H1 (cell line): ENCODE results near the gene PTPN18. TPM values are rescaled to one million over a fixed set of nuclear protein-coding genes. Genes with fewer than 3 reads are reported as not detected.

Source experiments
- CTCF ChIA-PET: fragments of 300-600 bp; sonication (Branson Sonifier 250); formaldehyde crosslinking; loops from one replicate; lab custom pipeline; 2021; ENCODE audit not compliant: partially characterized antibody; lab: Charles Lee
- POLR2A ChIA-PET: fragments of 300-600 bp; sonication (Branson Sonifier 250); formaldehyde crosslinking; loops from one replicate; lab custom pipeline; 2021; ENCODE audit warnings: inconsistent platforms; ENCODE audit not compliant: partially characterized antibody; lab: Charles Lee
- DNase-seq, 2 experiments: peaks; one replicate each; pipeline versions ENCODE4 v3.0.0 to v3.0.0-alpha.2; 2010 to 2022; ENCODE audit warnings: low spot score in 2 of 2, low read depth in 1 of 2, mixed read lengths in 1 of 2
- FAIRE-seq: peaks from 2 replicates; lab custom pipeline; 2011; peaks lifted over from hg19 to GRCh38; lab: Jason Lieb, UNC
- H2AFZ ChIP-seq: 2 replicates; pipeline ENCODE4 v1.8.1; 2012; ENCODE audit warnings: low read length, inconsistent platforms
- H2AK5ac ChIP-seq: 2 replicates; pipeline ENCODE4 v1.6.1; 2013; ENCODE audit warnings: low read depth, low read length
- H2BK120ac ChIP-seq: replicated peaks from 2 replicates; pipeline ENCODE3; 2013; ENCODE audit warnings: low read depth, low read length, inconsistent platforms
- H2BK12ac ChIP-seq: 2 replicates; pipeline ENCODE4 v1.6.1; 2013; ENCODE audit warnings: low read depth, low read length
- H2BK15ac ChIP-seq: 2 replicates; pipeline ENCODE4 v1.6.1; 2013; ENCODE audit warnings: low read length
- H2BK20ac ChIP-seq: 2 replicates; pipeline ENCODE4 v1.6.1; 2013; ENCODE audit warnings: low read length
- H2BK5ac ChIP-seq: 2 replicates; pipeline ENCODE4 v1.6.1; 2013; ENCODE audit warnings: low read depth, low read length
- H3K14ac ChIP-seq: 2 replicates; pipeline ENCODE4 v1.6.1; 2013; ENCODE audit warnings: inconsistent platforms; ENCODE audit not compliant: insufficient read length
- H3K18ac ChIP-seq: 2 replicates; pipeline ENCODE4 v1.6.1; 2013; ENCODE audit warnings: low read length; ENCODE audit errors: extremely low read depth
- H3K23ac ChIP-seq: 2 replicates; pipeline ENCODE4 v1.6.1; 2013; ENCODE audit warnings: inconsistent platforms; ENCODE audit not compliant: insufficient read length
- H3K23me2 ChIP-seq: 2 replicates; pipeline ENCODE4 v1.6.1; 2013; ENCODE audit warnings: low read depth, low read length
- H3K27ac ChIP-seq: 2 replicates; pipeline ENCODE4 v1.6.1; 2011; ENCODE audit warnings: low read depth, low read length, inconsistent platforms
- H3K27me3 ChIP-seq, 4 experiments: replicated peaks in 1 of 4; 1 replicate in 1 of 4; 2 replicates in 3 of 4; pipeline versions ENCODE4 v1.6.1 to v1.8.1; 2011 to 2013; ENCODE audit warnings: low read length in 3 of 4, mild to moderate bottlenecking in 3 of 4, inconsistent platforms in 2 of 4, mixed read lengths in 2 of 4, moderate library complexity in 1 of 4; ENCODE audit not compliant: control insufficient read depth in 3 of 4, insufficient read depth in 3 of 4; ENCODE audit errors: extremely low read depth in 1 of 4
- H3K36me3 ChIP-seq, 4 experiments: 2 replicates each; pipeline versions ENCODE4 v1.6.1 to v1.8.1; 2011 to 2013; ENCODE audit warnings: mild to moderate bottlenecking in 4 of 4, low read length in 3 of 4, moderate library complexity in 2 of 4, control low read depth in 1 of 4, inconsistent platforms in 1 of 4; ENCODE audit not compliant: insufficient read depth in 4 of 4, control insufficient read depth in 2 of 4
- H3K4ac ChIP-seq: replicated peaks from 2 replicates; pipeline ENCODE3; 2013; ENCODE audit warnings: low read length, low read depth, mixed read lengths, inconsistent platforms; ENCODE audit not compliant: insufficient read length
- H3K4me1 ChIP-seq, 4 experiments: replicated peaks in 1 of 4; 1 replicate in 1 of 4; 2 replicates in 3 of 4; pipeline versions ENCODE4 v1.6.1 to v1.8.1; 2011 to 2013; ENCODE audit warnings: low read length in 3 of 4, inconsistent platforms in 2 of 4, mixed read lengths in 1 of 4; ENCODE audit not compliant: insufficient read depth in 4 of 4, control insufficient read depth in 3 of 4
- H3K4me2 ChIP-seq, 2 experiments: 2 replicates each; pipeline versions ENCODE4 v1.6.1 to v1.8.1; 2011 to 2013; ENCODE audit warnings: low read depth in 2 of 2, low read length in 2 of 2, control low read depth in 1 of 2, inconsistent platforms in 1 of 2, mild to moderate bottlenecking in 1 of 2; ENCODE audit not compliant: insufficient read depth in 1 of 2
- H3K4me3 ChIP-seq, 4 experiments: fragments of 200-600, 300-600 bp in 1 of 4; sonication (generic), shearing (Covaris generic), sonication (Bioruptor Twin) in 1 of 4; 2 replicates each; pipeline versions ENCODE4 v1.5.1 to v1.8.1; 2011 to 2016; ENCODE audit warnings: low read length in 4 of 4, low read depth in 3 of 4, control low read depth in 2 of 4, inconsistent platforms in 2 of 4, mild to moderate bottlenecking in 2 of 4, mixed read lengths in 1 of 4, moderate library complexity in 1 of 4; ENCODE audit not compliant: insufficient read depth in 2 of 4; ENCODE audit errors: extremely low read depth in 1 of 4
- H3K56ac ChIP-seq: replicated peaks from 2 replicates; pipeline ENCODE3; 2013; ENCODE audit warnings: low read depth, mild to moderate bottlenecking, mixed read lengths, low read length, inconsistent platforms; ENCODE audit not compliant: insufficient read length
- H3K79me1 ChIP-seq: 2 replicates; pipeline ENCODE4 v1.6.1; 2013; ENCODE audit warnings: low read depth, low read length, control low read depth
- H3K79me2 ChIP-seq, 2 experiments: 2 replicates each; pipeline versions ENCODE4 v1.6.1 to v1.8.1; 2012 to 2013; ENCODE audit warnings: low read length in 2 of 2, mild to moderate bottlenecking in 2 of 2, inconsistent platforms in 1 of 2; ENCODE audit not compliant: insufficient read depth in 2 of 2, control insufficient read depth in 1 of 2
- H3K9ac ChIP-seq, 4 experiments: replicated peaks in 1 of 4; 1 replicate in 1 of 4; 2 replicates in 3 of 4; pipeline versions ENCODE4 v1.6.1 to v1.8.1; 2011 to 2013; ENCODE audit warnings: low read depth in 3 of 4, low read length in 3 of 4, control low read depth in 2 of 4, mild to moderate bottlenecking in 2 of 4, moderate library complexity in 2 of 4, inconsistent platforms in 1 of 4; ENCODE audit errors: extremely low read depth in 1 of 4
- H3K9me3 ChIP-seq, 2 experiments: 2 replicates each; pipeline versions ENCODE4 v1.6.1 to v1.8.1; 2012 to 2013; ENCODE audit warnings: mild to moderate bottlenecking in 2 of 2, moderate library complexity in 2 of 2, control low read depth in 1 of 2, inconsistent platforms in 1 of 2, low read depth in 1 of 2, low read length in 1 of 2, mixed read lengths in 1 of 2; ENCODE audit not compliant: insufficient read depth in 2 of 2
- H4K20me1 ChIP-seq, 2 experiments: replicated peaks in 1 of 2; 2 replicates each; pipeline versions ENCODE3 to v1.8.1; 2011 to 2013; ENCODE audit warnings: inconsistent platforms in 2 of 2, low read length in 2 of 2, mild to moderate bottlenecking in 1 of 2; ENCODE audit not compliant: insufficient read depth in 2 of 2, control insufficient read depth in 1 of 2
- H4K5ac ChIP-seq: 2 replicates; pipeline ENCODE4 v1.6.1; 2013; ENCODE audit warnings: low read length, low read depth, mixed read lengths, inconsistent platforms; ENCODE audit not compliant: insufficient read length
- H4K8ac ChIP-seq: 2 replicates; pipeline ENCODE4 v1.8.0; 2013; ENCODE audit warnings: mild to moderate bottlenecking, moderate library complexity, low read length, inconsistent platforms; ENCODE audit not compliant: insufficient read depth; ENCODE audit errors: extremely low read depth
- H4K91ac ChIP-seq: replicated peaks from 2 replicates; pipeline ENCODE3; 2013; ENCODE audit warnings: low read length, mixed read lengths, inconsistent platforms; ENCODE audit not compliant: insufficient read length
- CHD1 ChIP-seq: IDR thresholded peaks from 2 replicates; pipeline ENCODE4 v1.6.1; 2012; ENCODE audit warnings: low read depth, low read length, improper control_type of control experiment
- GTF2F1 ChIP-seq: IDR thresholded peaks from 2 replicates; pipeline ENCODE4 v1.6.1; 2012; ENCODE audit warnings: low read depth, low read length, improper control_type of control experiment, borderline replicate concordance
- MAX ChIP-seq: IDR thresholded peaks from 2 replicates; pipeline ENCODE4 v1.6.1; 2012; ENCODE audit warnings: inconsistent platforms
- WGBS, 2 experiments: shearing (Covaris generic) in 1 of 2; methylation state at CpG; one replicate each; pipeline versions ENCODE4 v1.1.6 to v1.1.7; 2013 to 2015; ENCODE audit warnings: low lambda C conversion rate in 2 of 2, mixed read lengths in 2 of 2, inconsistent platforms in 1 of 2, low coverage in 1 of 2, missing lambda C conversion rate in 1 of 2; ENCODE audit not compliant: insufficient replicate concordance in 2 of 2, insufficient coverage in 1 of 2, insufficient read length in 1 of 2; ENCODE audit errors: extremely low coverage in 1 of 2, missing lambda C conversion rate in 1 of 2; 5-methylcytosine and 5-hydroxymethylcytosine counted together
- polyA plus RNA-seq, 7 experiments: library from polyadenylated mRNA; depleted of rRNA in 3 of 7; stranded (reverse) in 5 of 7; unstranded in 2 of 7; fragments of >200 nt in 5 of 7; fragments of 200-250 nt in 2 of 7; gene quantifications; 1 replicate in 5 of 7; 2 replicates in 1 of 7; 4 replicates in 1 of 7; pipeline versions ENCODE4 v1.2.1 to v1.2.3, GENCODE V29; 2011 to 2013; ENCODE audit warnings: missing spikeins in 2 of 7, mixed read lengths in 2 of 7
- total RNA-seq: library from RNA; stranded (reverse); fragmentation: NEBNext Ultra II Directional; extraction: Animal tissue kit (Norgen Biotek cat#: 25700); gene quantifications from 2 replicates; pipeline ENCODE4 v1.2.1, GENCODE V29; 2021

The PTPN18 gene
- total and polyA plus RNA-seq, 2 of the 8 experiments (the other 6 are each of a cell fraction or from before 2014, with no cell fraction given): 13.2 to 14.7 TPM

- Histone ChIP-seq H3K27me3 (peaks cover 0 to 14% (median 8%) of the 10 kb centered on the region in 4 experiments; a peak in 4 of 7 replicates), H3K9ac (no peak overlapping the region), H2BK15ac (no peak overlapping the region), H3K23me2 (peaks cover 6% of the 10 kb centered on the region; the same call in 1 of the 2 replicates), H2BK120ac (no peak overlapping the region), H2BK20ac (peak overlapping the region; percentile 80; the same call in 1 of the 2 replicates), H4K91ac (no peak overlapping the region), H2BK12ac (no peak overlapping the region), H4K5ac (no peak overlapping the region), H2BK5ac (no peak overlapping the region), H4K20me1 (peaks cover 0 to 3% of the 10 kb centered on the region in 2 experiments), H3K18ac (no peak overlapping the region), H3K56ac (no peak overlapping the region), H3K27ac (no peak overlapping the region), H3K4me2 (no peak overlapping the region), H3K23ac (no peak overlapping the region), H3K9me3 (no peaks in the 10 kb centered on the region), H4K8ac (no peak overlapping the region; the same call in 1 of the 2 replicates), H2AFZ (no peak overlapping the region), H3K79me2 (no peaks in the 10 kb centered on the region), H3K4ac (no peak overlapping the region), H3K4me3 (no peak overlapping the region), H3K36me3 (no peaks in the 10 kb centered on the region), H2AK5ac (no peak overlapping the region), H3K79me1 (no peaks in the 10 kb centered on the region), H3K14ac (no peak overlapping the region), H3K4me1 (peaks cover 0 to 10% (median 3%) of the 10 kb centered on the region in 4 experiments; a peak in 5 of 7 replicates)
- FAIRE-seq: no peak
- no peak for DNase-seq
- WGBS, 2 experiments: 87% methylated on average over 8 of the region's 8 CpGs; no CpG with 5 or more reads in 1 of the 2 experiments
- TF ChIP-seq CHD1 (no peak), MAX (no peak), GTF2F1 (no peak)
- ChIA-PET POLR2A (interaction anchor here (1.9 kb wide), 1 partner anchor 15 kb away, joined by 4 read pairs; no protein-coding TSS in a partner anchor), CTCF (interaction anchor here (0.7 to 5.2 kb wide), 3 partner anchors 10 to 15 kb away, joined by 3 to 34 read pairs (median 27); no protein-coding TSS in a partner anchor)
Measured at GRCh38 chr2:130388221-130388907, 32.5 kb downstream of the PTPN18 start.
